Erythroblast (primary cell): ENCODE measurements around the gene GLB1L.

Source experiments
- GATA1 ChIP-seq: IDR thresholded peaks from 2 replicates; pipeline ENCODE4 v1.6.1; 2011; ENCODE audit warnings: low read depth, mild to moderate bottlenecking, control low read depth, low read length, moderate library complexity
- POLR2A ChIP-seq: IDR thresholded peaks from 2 replicates; pipeline ENCODE4 v1.6.1; 2011; ENCODE audit warnings: mild to moderate bottlenecking, low read length

- TF ChIP-seq POLR2A = no peak
- no peak for TF ChIP-seq GATA1
Observed at GRCh38 chr2:219271021-219271420, 25.8 kb upstream of the GLB1L start.
